Suprapubic skin (tissue), 4 donors: Measurements from ENCODE around the gene ADAMTS15. TPM values are rescaled to one million over a fixed set of nuclear protein-coding genes. Genes with fewer than 3 reads are reported as not detected.

ENCODE experiments used
- DNase-seq, 2 donors: peaks; one replicate each; pipeline ENCODE4 v3.0.0-alpha.2; 2019; ENCODE audit warnings: low spot score in 2 of 2
- H3K27ac ChIP-seq: fragments of 200-600 bp; sonication (generic); one replicate; pipeline ENCODE4 v1.5.1; 2019
- H3K27me3 ChIP-seq: fragments of 200-600 bp; sonication (generic); one replicate; pipeline ENCODE4 v1.5.1; 2019
- H3K36me3 ChIP-seq: fragments of 200-600 bp; sonication (generic); one replicate; pipeline ENCODE4 v1.5.1; 2019
- H3K4me1 ChIP-seq: fragments of 200-600 bp; sonication (generic); one replicate; pipeline ENCODE4 v1.5.1; 2019
- H3K4me3 ChIP-seq: fragments of 200-600 bp; sonication (generic); one replicate; pipeline ENCODE4 v1.5.1; 2019; ENCODE audit warnings: mild to moderate bottlenecking
- H3K9me3 ChIP-seq: fragments of 200-600 bp; sonication (generic); one replicate; pipeline ENCODE4 v1.5.1; 2019
- CTCF ChIP-seq, 2 donors: fragments of 200-600 bp in 1 of 2; fragments of 450-650 bp in 1 of 2; sonication (generic) in 1 of 2; IDR thresholded peaks; one replicate each; pipeline ENCODE4 v1.5.1; 2016 to 2019; ENCODE audit warnings: antibody characterized with exemption in 2 of 2, mild to moderate bottlenecking in 1 of 2, moderate library complexity in 1 of 2
- EP300 ChIP-seq: sonication (generic); formaldehyde crosslinking; IDR thresholded peaks from one replicate; pipeline ENCODE4 v1.6.1; 2017; ENCODE audit warnings: antibody characterized with exemption
- POLR2A ChIP-seq, 2 donors: fragments of 450-650 bp; IDR thresholded peaks; one replicate each; pipeline ENCODE4 v1.6.1; 2017; ENCODE audit warnings: antibody characterized with exemption in 2 of 2, mild to moderate bottlenecking in 2 of 2, moderate library complexity in 2 of 2
- POLR2AphosphoS5 ChIP-seq, 3 donors: sonication (generic); formaldehyde crosslinking; IDR thresholded peaks; one replicate each; pipeline ENCODE4 v1.6.1; 2017; ENCODE audit warnings: antibody characterized with exemption in 3 of 3
- WGBS: methylation state at CpG from one replicate; pipeline ENCODE4 v1.1.5; 2018; 5-methylcytosine and 5-hydroxymethylcytosine counted together
- total RNA-seq, 4 donors: library from RNA; depleted of rRNA; stranded (reverse); fragments of >200 nt; gene quantifications; one replicate each; pipeline ENCODE4 v1.1.0, GENCODE V29; 2016

Gene ADAMTS15
- total RNA-seq, 4 donors from 2014 or later = 3.8 to 7.2 (median 5.7) TPM

- H3K4me1 ChIP-seq = peaks cover 28% of the 10 kb centered on the region
- no peaks in the 10 kb centered on the region for H3K9me3 ChIP-seq
- TF ChIP-seq EP300 = no peak
- TF ChIP-seq POLR2A (IDR thresholded peaks at IDR 0.05) = no peak
- no peak for TF ChIP-seq CTCF (IDR thresholded peaks at IDR 0.05)
- no peak for TF ChIP-seq POLR2AphosphoS5 (IDR thresholded peaks at IDR 0.05)
- 0% methylated on average over 16 of the region's 84 CpGs for WGBS
- no peak for DNase-seq
- peaks cover 57% of the 10 kb centered on the region for H3K27me3 ChIP-seq
- no peak overlapping the region for H3K27ac ChIP-seq
- no peaks in the 10 kb centered on the region for H3K36me3 ChIP-seq
- peak overlapping the region; percentile 49 for H3K4me3 ChIP-seq
These were observed 20.7 kb upstream of the ADAMTS15 start for GRCh38 chr11:130427581-130428315.

GRCh38 chr11:130428316-130429119 lies 19.9 kb upstream of the ADAMTS15 start, which contains the start of gene ADAMTS8:
Gene ADAMTS8, minus strand, starts transcription at chr11:130428609. Its CDS starts 323 bp downstream, at chr11:130428286.
- Histone ChIP-seq H3K4me1 (peaks cover 28% of the 10 kb centered on the region), H3K4me3 (peak within 1 kb of the TSS; percentile 49), H3K27me3 (peaks cover 57% of the 10 kb centered on the region), H3K36me3 (no peaks in the 10 kb centered on the region), H3K9me3 (no peaks in the 10 kb centered on the region), H3K27ac (no peak within 1 kb of the TSS)
- 6% methylated on average over 51 of the region's 64 CpGs for WGBS
- no peak for TF ChIP-seq EP300
- no peak for TF ChIP-seq POLR2AphosphoS5 (IDR thresholded peaks at IDR 0.05)
- no peak for TF ChIP-seq POLR2A (IDR thresholded peaks at IDR 0.05)
- TF ChIP-seq CTCF (IDR thresholded peaks at IDR 0.05) = no peak
- DNase-seq = no peak

GRCh38 chr11:130429120-130429681 lies 19.2 kb upstream of the ADAMTS15 start:
- Histone ChIP-seq H3K9me3 (no peaks in the 10 kb centered on the region), H3K36me3 (no peaks in the 10 kb centered on the region), H3K27me3 (peaks cover 57% of the 10 kb centered on the region), H3K4me1 (peaks cover 28% of the 10 kb centered on the region), H3K27ac (no peak overlapping the region), H3K4me3 (no peak overlapping the region)
- TF ChIP-seq POLR2AphosphoS5 (IDR thresholded peaks at IDR 0.05) (no peak), POLR2A (IDR thresholded peaks at IDR 0.05) (no peak), CTCF (IDR thresholded peaks at IDR 0.05) (no peak), EP300 (no peak)
- DNase-seq = no peak
- WGBS = 100% methylated on average over 2 of the region's 2 CpGs

- H3K4me3 ChIP-seq = no peak overlapping the region
- peaks cover 28% of the 10 kb centered on the region for H3K4me1 ChIP-seq
- WGBS = 50% methylated on average over 3 of the region's 3 CpGs
- peaks cover 57% of the 10 kb centered on the region for H3K27me3 ChIP-seq
- no peaks in the 10 kb centered on the region for H3K9me3 ChIP-seq
- no peaks in the 10 kb centered on the region for H3K36me3 ChIP-seq
- peak; percentile 76 for TF ChIP-seq EP300
- no peak for TF ChIP-seq CTCF (IDR thresholded peaks at IDR 0.05)
- DNase-seq = no peak
- H3K27ac ChIP-seq = no peak overlapping the region
These were observed 18.5 kb upstream of the ADAMTS15 start for GRCh38 chr11:130429983-130430382.

- 29% methylated on average over 10 of the region's 10 CpGs for WGBS
- no peak overlapping the region for H3K27ac ChIP-seq
- no peaks in the 10 kb centered on the region for H3K36me3 ChIP-seq
- peak in 1 of 2 donors; percentile 77 for DNase-seq
- H3K4me3 ChIP-seq = no peak overlapping the region
- no peaks in the 10 kb centered on the region for H3K9me3 ChIP-seq
- H3K4me1 ChIP-seq = peaks cover 30% of the 10 kb centered on the region
- H3K27me3 ChIP-seq = peaks cover 48% of the 10 kb centered on the region
- TF ChIP-seq EP300 (no peak), CTCF (IDR thresholded peaks at IDR 0.05) (peak; percentile 41 to 81)
These were observed 17.1 kb upstream of the ADAMTS15 start for GRCh38 chr11:130431331-130431773.
